ENCODE data around the gene PCDHGB2. TPM values are rescaled to one million over a fixed set of nuclear protein-coding genes. Genes with fewer than 3 reads are reported as not detected.

PCDHGB2 gene
- total RNA-seq, 1 donor from 2014 or later: 8.9 TPM

DNA sequence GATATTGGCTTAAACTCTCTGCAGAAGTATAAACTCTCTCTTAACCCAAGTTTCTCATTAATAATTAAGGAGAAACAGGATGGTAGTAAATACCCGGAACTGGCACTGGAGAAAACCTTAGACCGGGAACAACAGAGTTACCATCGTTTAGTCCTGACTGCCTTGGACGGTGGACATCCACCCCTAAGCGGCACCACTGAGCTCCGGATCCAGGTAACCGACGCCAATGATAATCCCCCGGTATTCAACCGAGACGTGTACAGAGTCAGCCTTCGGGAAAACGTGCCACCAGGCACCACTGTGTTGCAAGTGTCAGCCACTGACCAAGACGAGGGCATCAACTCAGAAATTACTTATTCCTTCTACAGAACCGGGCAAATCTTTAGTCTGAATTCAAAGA, 38.8 kb downstream of the PCDHGB2 start:
- H3K4me1 Mint-ChIP-seq (ENCODE audit: low read depth, unreplicated experiment): peaks cover 3% of the 10 kb centered on the region
- peaks cover 53% of the 10 kb centered on the region for H3K36me3 Mint-ChIP-seq (ENCODE audit: unreplicated experiment)
- DNase-seq: no peak
- peaks cover 29% of the 10 kb centered on the region for H3K9me3 Mint-ChIP-seq (ENCODE audit: unreplicated experiment)
- no peak overlapping the region for H3K27ac Mint-ChIP-seq (ENCODE audit: unreplicated experiment)
- H3K4me3 Mint-ChIP-seq (ENCODE audit: unreplicated experiment): no peak overlapping the region
- H3K27me3 Mint-ChIP-seq (ENCODE audit: unreplicated experiment): peaks cover 7% of the 10 kb centered on the region
- no peak for TF ChIP-seq CTCF (IDR thresholded peaks at IDR 0.05; ENCODE audit: partially characterized antibody, unreplicated experiment)

DNA sequence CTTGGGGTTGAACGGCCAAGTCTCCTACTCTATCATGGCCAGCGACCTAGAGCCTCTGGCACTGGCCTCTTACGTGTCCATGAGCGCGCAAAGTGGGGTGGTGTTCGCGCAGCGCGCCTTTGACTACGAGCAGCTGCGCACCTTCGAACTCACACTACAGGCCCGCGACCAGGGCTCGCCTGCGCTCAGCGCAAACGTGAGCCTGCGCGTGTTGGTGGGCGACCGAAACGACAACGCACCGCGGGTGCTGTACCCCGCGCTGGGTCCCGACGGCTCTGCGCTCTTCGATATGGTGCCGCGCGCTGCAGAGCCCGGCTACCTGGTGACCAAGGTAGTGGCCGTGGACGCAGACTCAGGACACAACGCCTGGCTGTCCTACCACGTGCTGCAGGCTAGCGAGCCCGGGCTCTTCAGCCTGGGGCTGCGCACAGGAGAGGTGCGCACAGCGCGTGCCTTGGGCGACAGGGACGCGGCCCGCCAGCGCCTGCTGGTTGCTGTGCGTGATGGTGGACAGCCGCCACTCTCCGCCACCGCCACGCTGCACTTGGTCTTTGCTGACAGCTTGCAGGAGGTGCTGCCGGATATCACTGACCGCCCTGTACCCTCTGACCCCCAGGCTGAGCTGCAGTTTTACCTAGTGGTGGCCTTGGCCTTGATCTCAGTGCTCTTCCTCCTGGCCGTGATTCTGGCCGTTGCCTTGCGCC, 39.9 kb downstream of the PCDHGB2 start:
- no peak for DNase-seq
- H3K27ac Mint-ChIP-seq (ENCODE audit: unreplicated experiment): no peak overlapping the region
- TF ChIP-seq CTCF (IDR thresholded peaks at IDR 0.05; ENCODE audit: partially characterized antibody, unreplicated experiment): no peak
- H3K4me3 Mint-ChIP-seq (ENCODE audit: unreplicated experiment): peak overlapping the region; percentile 43
- H3K27me3 Mint-ChIP-seq (ENCODE audit: unreplicated experiment): peaks cover 7% of the 10 kb centered on the region
- H3K9me3 Mint-ChIP-seq (ENCODE audit: unreplicated experiment): peaks cover 30% of the 10 kb centered on the region
- H3K36me3 Mint-ChIP-seq (ENCODE audit: unreplicated experiment): peaks cover 54% of the 10 kb centered on the region
- peaks cover 3% of the 10 kb centered on the region for H3K4me1 Mint-ChIP-seq (ENCODE audit: low read depth, unreplicated experiment)

DNA sequence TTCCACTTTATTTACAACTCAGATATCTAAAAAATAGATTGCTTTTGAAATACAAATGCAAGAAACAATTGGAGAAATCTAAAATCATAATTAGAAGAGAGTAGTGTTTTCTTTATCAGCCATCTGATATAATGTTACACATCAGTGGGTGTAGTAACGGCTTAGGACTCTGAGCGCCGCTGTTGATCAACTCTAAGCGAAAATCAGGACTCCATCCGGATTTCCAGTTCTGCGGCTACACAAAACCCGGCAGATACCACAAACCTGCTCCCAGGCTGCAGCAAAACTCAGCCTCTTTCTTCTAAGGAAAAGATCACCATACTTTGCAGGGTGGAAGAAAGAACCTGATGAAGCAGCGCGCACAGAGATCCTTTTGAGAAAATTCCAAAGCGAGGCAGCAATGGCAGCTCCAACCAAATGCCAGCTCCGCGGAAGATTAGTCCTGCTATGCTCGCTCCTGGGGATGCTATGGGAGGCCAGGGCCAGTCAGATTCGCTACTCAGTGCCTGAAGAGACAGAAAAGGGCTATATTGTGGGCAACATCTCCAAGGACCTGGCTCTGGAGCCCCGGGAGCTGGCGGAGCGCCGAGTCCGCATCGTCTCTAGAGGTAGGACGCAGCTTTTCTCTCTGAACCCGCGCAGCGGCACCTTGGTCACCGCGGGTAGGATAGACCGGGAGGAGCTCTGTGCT, 42.9 kb downstream of the PCDHGB2 start, which contains the start of gene PCDHGA9:
TSS of gene PCDHGA9 (plus strand) at position 226 of the 691 bp plus-strand sequence. CDS start at position 401, 175 bp downstream.
- Mint-ChIP-seq H3K4me3 (ENCODE audit: unreplicated experiment) (no peak within 1 kb of the TSS), H3K4me1 (ENCODE audit: low read depth, unreplicated experiment) (peaks cover 3% of the 10 kb centered on the region), H3K27ac (ENCODE audit: unreplicated experiment) (no peak within 1 kb of the TSS), H3K27me3 (ENCODE audit: unreplicated experiment) (peaks cover 4% of the 10 kb centered on the region), H3K9me3 (ENCODE audit: unreplicated experiment) (peaks cover 27% of the 10 kb centered on the region), H3K36me3 (ENCODE audit: unreplicated experiment) (peaks cover 58% of the 10 kb centered on the region)
- DNase-seq: no peak
- no peak for TF ChIP-seq CTCF (IDR thresholded peaks at IDR 0.05; ENCODE audit: partially characterized antibody, unreplicated experiment)

DNA sequence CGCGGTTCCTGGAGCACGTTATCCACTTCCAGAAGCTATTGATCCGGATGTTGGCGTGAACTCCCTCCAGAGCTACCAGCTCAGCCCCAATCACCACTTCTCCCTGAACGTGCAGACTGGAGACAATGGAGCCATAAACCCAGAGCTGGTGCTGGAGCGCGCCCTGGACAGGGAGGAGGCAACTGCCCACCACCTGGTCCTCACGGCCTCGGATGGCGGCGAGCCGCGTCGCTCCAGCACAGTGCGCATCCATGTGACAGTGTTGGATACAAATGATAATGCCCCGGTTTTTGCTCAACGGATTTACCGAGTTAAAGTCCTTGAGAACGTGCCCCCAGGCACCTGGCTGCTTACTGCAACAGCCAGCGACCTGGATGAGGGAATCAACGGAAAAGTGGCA, 43.6 kb downstream of the PCDHGB2 start:
- Mint-ChIP-seq H3K36me3 (ENCODE audit: unreplicated experiment) (peaks cover 64% of the 10 kb centered on the region), H3K27ac (ENCODE audit: unreplicated experiment) (no peak overlapping the region), H3K27me3 (ENCODE audit: unreplicated experiment) (peaks cover 6% of the 10 kb centered on the region), H3K9me3 (ENCODE audit: unreplicated experiment) (peaks cover 31% of the 10 kb centered on the region), H3K4me1 (ENCODE audit: low read depth, unreplicated experiment) (peaks cover 3% of the 10 kb centered on the region), H3K4me3 (ENCODE audit: unreplicated experiment) (no peak overlapping the region)
- no peak for TF ChIP-seq CTCF (IDR thresholded peaks at IDR 0.05; ENCODE audit: partially characterized antibody, unreplicated experiment)
- DNase-seq: no peak

Data from glutamatergic neuron (in vitro differentiated cells).